Fibroblast of mammary gland (primary cell): ENCODE data around the gene MSL2.
"Not testable (repeated sequence)": the region's sequence is repeated elsewhere in the genome, so short reads cannot be mapped to it uniquely, and the experiment has no call there.

ENCODE experiments used
- DNase-seq: peaks from one replicate; pipeline ENCODE4 v3.0.0-alpha.2; 2010; ENCODE audit warnings: low read depth
- H3K4me3 ChIP-seq: 2 replicates; pipeline ENCODE4 v1.5.1; 2011; ENCODE audit warnings: low read depth, mild to moderate bottlenecking, low read length, moderate library complexity; ENCODE audit not compliant: control insufficient read depth
- TF ChIP-seq, protein P1 (sequence below): conservative IDR thresholded peaks from 2 replicates; pipeline ENCODE4 v1.5.1; 2011; ENCODE audit warnings: low read depth, low read length, inconsistent platforms; ENCODE audit not compliant: control insufficient read depth, insufficient read depth

Gene MSL2

DNA sequence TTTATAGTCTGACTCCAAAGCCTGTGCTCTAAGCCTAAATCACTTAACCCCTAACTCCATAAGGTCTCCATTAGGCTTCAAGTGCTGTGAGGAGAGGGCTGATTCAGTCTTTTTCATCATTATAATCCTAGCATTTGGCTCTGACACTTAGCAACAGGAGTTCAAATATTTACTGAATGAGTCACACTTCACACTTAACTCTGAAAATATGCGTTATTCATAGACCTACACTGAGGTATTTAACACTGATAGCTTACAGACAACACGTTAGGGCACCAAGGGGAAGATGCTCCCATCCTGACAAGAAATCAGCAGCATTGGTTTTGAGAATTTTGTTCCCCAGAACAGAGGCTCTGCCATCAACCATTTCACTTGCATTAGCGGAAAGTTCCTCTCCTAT is 53.5 kb downstream of the MSL2 start:
- TF ChIP-seq, protein P1, sequence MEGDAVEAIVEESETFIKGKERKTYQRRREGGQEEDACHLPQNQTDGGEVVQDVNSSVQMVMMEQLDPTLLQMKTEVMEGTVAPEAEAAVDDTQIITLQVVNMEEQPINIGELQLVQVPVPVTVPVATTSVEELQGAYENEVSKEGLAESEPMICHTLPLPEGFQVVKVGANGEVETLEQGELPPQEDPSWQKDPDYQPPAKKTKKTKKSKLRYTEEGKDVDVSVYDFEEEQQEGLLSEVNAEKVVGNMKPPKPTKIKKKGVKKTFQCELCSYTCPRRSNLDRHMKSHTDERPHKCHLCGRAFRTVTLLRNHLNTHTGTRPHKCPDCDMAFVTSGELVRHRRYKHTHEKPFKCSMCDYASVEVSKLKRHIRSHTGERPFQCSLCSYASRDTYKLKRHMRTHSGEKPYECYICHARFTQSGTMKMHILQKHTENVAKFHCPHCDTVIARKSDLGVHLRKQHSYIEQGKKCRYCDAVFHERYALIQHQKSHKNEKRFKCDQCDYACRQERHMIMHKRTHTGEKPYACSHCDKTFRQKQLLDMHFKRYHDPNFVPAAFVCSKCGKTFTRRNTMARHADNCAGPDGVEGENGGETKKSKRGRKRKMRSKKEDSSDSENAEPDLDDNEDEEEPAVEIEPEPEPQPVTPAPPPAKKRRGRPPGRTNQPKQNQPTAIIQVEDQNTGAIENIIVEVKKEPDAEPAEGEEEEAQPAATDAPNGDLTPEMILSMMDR, result no peak
- H3K4me3 ChIP-seq, result no peak overlapping the region
- DNase-seq, result peak; percentile 83

GRCh38 chr3:136141891-136142290 is 54.2 kb downstream of the MSL2 start:
- H3K4me3 ChIP-seq, result no peak overlapping the region
- DNase-seq, result peak; percentile 46
- TF ChIP-seq, protein P1, result no peak

GRCh38 chr3:136141291-136141785 is 54.8 kb downstream of the MSL2 start:
- peak; percentile 16 for DNase-seq
- H3K4me3 ChIP-seq, result no peak overlapping the region
- TF ChIP-seq, protein P1, result no peak

DNA sequence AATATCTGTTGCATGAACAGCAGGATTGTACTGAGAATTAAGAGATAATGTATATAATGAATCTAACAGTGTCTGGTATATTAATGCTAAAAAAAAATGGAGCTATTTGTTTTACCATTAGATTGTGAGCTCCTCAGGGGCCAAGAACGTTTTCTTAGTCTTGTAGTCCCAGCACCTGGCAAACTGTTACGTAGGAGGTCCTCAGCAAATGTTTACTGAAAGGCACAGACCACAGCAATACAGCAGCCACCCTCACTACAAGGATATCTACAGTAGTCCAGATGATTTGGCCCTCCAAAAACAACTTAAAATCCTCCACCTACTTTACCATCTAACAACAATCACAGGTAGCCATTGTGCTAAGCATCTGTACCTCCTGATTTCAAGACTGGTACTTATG is 59.7 kb downstream of the MSL2 start:
- DNase-seq, result no peak
- TF ChIP-seq, protein P1, result no peak
- no peak overlapping the region for H3K4me3 ChIP-seq

DNA sequence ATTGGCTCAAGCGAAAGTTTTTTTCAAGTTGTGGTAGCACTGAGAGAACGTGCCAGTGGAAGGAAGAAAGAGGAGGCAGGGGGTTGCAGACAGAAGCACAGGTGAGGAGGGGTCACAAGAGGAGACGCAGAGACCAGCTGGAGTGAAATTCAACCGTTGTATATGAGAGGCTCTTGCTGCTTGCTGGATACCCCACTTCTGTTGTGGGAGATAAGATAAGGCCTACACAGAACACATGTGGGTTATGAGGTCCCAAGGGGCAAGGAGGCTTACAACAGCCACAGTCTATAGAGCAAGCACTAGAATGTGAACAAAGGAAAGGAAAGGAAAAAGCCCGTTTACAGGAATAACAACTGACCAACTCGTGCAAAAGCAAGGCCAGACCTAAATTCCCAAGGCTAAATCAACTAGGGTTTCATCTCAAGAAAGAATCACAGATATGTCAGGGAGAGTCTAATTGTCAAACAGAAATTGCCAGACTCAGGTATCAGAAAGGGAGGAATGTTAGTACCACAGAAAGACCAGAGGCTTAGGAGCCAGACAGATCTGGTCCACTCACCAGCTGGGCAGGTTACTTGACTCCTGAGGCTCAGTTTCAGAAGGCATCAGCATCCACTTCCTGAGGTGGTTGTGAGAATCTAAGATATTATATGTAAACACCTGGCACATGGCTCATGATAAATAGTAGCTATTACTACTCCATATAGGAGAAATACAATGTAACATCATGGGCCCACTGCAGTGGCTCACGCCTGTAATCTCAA is 60.9 kb downstream of the MSL2 start:
- no peak overlapping the region for H3K4me3 ChIP-seq
- TF ChIP-seq, protein P1, result no peak
- DNase-seq, result no peak

DNA sequence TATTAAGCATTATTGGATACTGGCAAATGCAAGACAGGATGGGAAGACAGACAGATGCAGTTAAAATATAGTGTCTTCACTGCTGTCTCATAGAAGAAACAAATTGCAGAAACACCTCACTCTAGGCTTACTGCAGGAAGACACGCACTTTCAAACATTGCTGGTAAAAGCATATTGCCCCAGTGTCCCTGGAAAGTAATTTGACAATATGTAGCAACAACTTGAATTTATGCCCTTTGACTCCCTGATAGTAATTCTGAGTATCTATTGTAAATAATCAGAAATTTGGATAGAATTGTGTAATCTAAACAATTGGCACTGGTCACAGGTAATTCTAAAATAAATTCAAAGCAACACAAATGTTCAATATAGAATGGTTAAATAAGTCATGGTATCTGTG is 62.0 kb downstream of the MSL2 start:
- no peak for DNase-seq
- H3K4me3 ChIP-seq, result no peak overlapping the region
- TF ChIP-seq, protein P1, result no peak

- DNase-seq, H3K4me3 ChIP-seq: not testable (repeated sequence)
Observed at GRCh38 chr3:136131647-136132046, 64.5 kb downstream of the MSL2 start.
